22Rv1 (cell line): Measurements from ENCODE around the gene ATP6V1G2.

Experiments
- H3K27ac ChIP-seq: fragments of 450-650 bp; 2 replicates; pipeline ENCODE4 v1.5.1; 2017
- CTCF ChIP-seq: fragments of 450-650 bp; IDR thresholded peaks from 2 replicates; pipeline ENCODE4 v1.5.1; 2017; ENCODE audit warnings: mild to moderate bottlenecking
- ZFX ChIP-seq: fragments of 450-650 bp; IDR thresholded peaks from 2 replicates; pipeline ENCODE4 v1.6.1; 2017; ENCODE audit warnings: antibody characterized with exemption, borderline replicate concordance

The ATP6V1G2 gene

DNA sequence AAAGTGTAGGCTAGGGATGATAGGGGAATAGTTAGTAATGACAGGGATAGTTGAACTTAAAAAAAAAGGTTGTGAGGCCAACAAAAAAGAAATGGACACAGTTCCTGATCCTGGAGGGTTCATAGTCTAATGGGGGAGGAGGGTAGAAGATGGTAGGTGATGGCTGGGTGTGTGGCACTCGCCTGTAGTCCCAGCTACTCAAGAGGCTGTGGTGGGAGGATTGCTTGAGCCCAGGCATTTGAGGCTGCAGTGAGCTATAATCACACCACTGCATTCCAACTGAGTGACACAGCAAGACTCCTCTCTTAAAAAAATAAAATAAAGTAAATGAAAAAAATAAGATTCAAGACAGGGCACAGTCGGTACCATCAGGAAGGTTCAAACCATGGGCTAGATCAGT is 50.8 kb downstream of the ATP6V1G2 start:
- TF ChIP-seq CTCF (no peak), ZFX (no peak)
- no peak overlapping the region for H3K27ac ChIP-seq
